ENCODE results near the gene PTPRM.
"Not testable (repeated sequence)": the region's sequence is repeated elsewhere in the genome, so short reads cannot be mapped to it uniquely, and the experiment has no call there.

The PTPRM gene

DNA sequence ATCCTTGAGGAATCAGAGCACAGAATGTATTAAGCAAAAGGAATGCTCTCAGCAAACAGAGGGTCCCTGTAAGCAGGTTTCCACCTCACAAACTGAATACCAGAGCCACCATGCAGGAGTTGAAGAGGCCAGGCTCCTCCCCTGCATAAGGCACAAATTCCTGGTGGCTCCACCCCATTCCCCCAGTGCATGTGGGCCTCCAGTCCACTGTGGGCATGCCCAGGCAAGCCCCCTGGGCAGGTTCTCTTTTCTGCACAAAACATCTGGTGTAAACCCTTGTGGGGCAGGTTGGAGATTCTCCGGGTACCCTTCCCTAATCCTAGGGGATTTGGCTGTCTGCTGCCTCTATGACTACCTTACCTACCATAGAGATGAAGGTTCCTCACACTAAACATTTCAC, 166.5 kb downstream of the PTPRM start:
- no peak overlapping the region for H3K4me3 ChIP-seq (ENCODE audit: low read depth, low read length)
- no peak for DNase-seq (ENCODE audit: low read depth)
- TF ChIP-seq, protein P1, sequence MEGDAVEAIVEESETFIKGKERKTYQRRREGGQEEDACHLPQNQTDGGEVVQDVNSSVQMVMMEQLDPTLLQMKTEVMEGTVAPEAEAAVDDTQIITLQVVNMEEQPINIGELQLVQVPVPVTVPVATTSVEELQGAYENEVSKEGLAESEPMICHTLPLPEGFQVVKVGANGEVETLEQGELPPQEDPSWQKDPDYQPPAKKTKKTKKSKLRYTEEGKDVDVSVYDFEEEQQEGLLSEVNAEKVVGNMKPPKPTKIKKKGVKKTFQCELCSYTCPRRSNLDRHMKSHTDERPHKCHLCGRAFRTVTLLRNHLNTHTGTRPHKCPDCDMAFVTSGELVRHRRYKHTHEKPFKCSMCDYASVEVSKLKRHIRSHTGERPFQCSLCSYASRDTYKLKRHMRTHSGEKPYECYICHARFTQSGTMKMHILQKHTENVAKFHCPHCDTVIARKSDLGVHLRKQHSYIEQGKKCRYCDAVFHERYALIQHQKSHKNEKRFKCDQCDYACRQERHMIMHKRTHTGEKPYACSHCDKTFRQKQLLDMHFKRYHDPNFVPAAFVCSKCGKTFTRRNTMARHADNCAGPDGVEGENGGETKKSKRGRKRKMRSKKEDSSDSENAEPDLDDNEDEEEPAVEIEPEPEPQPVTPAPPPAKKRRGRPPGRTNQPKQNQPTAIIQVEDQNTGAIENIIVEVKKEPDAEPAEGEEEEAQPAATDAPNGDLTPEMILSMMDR (conservative IDR thresholded peaks at IDR 0.05; ENCODE audit: low read depth, low read length) = no peak

GRCh38 chr18:7735196-7735595, 168.1 kb downstream of the PTPRM start:
- H3K4me3 ChIP-seq (ENCODE audit: low read depth, low read length) = no peak overlapping the region
- TF ChIP-seq, protein P1 (conservative IDR thresholded peaks at IDR 0.05; ENCODE audit: low read depth, low read length) = peak; percentile 61
- peak; percentile 34 for DNase-seq (ENCODE audit: low read depth)

- TF ChIP-seq, protein P1 (conservative IDR thresholded peaks at IDR 0.05; ENCODE audit: low read depth, low read length) = no peak
- no peak for DNase-seq (ENCODE audit: low read depth)
- H3K4me3 ChIP-seq (ENCODE audit: low read depth, low read length) = no peak overlapping the region
These were observed 168.6 kb downstream of the PTPRM start for GRCh38 chr18:7735626-7736175.

- not testable (repeated sequence) for H3K4me3 ChIP-seq (ENCODE audit: low read depth, low read length); DNase-seq (ENCODE audit: low read depth)
These were observed 169.4 kb downstream of the PTPRM start for GRCh38 chr18:7736526-7736925.

DNA sequence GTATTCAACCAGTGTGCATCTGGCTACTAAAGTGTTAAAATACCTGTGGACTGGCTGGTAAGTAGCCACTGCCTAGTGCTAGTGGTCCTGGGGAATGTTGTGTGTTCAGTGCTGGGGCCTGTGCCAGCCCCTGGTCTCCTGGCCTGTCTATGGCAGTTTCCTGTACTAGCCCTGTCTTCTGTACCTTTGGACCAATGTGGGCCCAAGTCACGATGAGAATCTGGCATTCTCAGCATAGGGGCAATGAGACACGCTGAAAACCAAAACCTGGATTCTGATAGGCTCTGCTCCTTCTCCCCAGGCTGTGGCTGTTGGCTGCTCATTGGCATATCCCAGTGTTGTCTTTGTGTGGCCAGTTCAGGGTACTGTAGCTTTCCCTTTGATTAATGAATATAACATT, 170.4 kb downstream of the PTPRM start:
- no peak for DNase-seq (ENCODE audit: low read depth)
- TF ChIP-seq, protein P1 (conservative IDR thresholded peaks at IDR 0.05; ENCODE audit: low read depth, low read length) = no peak
- no peak overlapping the region for H3K4me3 ChIP-seq (ENCODE audit: low read depth, low read length)

GRCh38 chr18:7740821-7741220, 173.7 kb downstream of the PTPRM start:
- no peak overlapping the region for H3K4me3 ChIP-seq (ENCODE audit: low read depth, low read length)
- TF ChIP-seq, protein P1 (conservative IDR thresholded peaks at IDR 0.05; ENCODE audit: low read depth, low read length) = no peak
- peak; percentile 78 for DNase-seq (ENCODE audit: low read depth)

- DNase-seq (ENCODE audit: low read depth) = no peak
- no peak overlapping the region for H3K4me3 ChIP-seq (ENCODE audit: low read depth, low read length)
- TF ChIP-seq, protein P1 (conservative IDR thresholded peaks at IDR 0.05; ENCODE audit: low read depth, low read length) = no peak
These were observed 174.5 kb downstream of the PTPRM start for GRCh38 chr18:7741640-7742039.

Data from choroid plexus epithelial cell (primary cell).